ENCODE results near the gene EMP1.

EMP1 gene, protein sequence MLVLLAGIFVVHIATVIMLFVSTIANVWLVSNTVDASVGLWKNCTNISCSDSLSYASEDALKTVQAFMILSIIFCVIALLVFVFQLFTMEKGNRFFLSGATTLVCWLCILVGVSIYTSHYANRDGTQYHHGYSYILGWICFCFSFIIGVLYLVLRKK

GRCh38 chr12:13196130-13196921 lies at the start of gene EMP1:
Gene EMP1, plus strand, starts transcription at chr12:13196726. Its CDS starts 14,785 bp downstream, at chr12:13211511.
- peak within 1 kb of the TSS; percentile 65 for H3K27ac Mint-ChIP-seq
- peaks cover 25% of the 10 kb centered on the region for H3K4me1 Mint-ChIP-seq
- peak within 1 kb of the TSS; percentile 77 for H3K4me3 Mint-ChIP-seq
- no peaks in the 10 kb centered on the region for H3K36me3 Mint-ChIP-seq
- H3K27me3 Mint-ChIP-seq = no peaks in the 10 kb centered on the region
- H3K9me3 Mint-ChIP-seq = no peaks in the 10 kb centered on the region

DNA sequence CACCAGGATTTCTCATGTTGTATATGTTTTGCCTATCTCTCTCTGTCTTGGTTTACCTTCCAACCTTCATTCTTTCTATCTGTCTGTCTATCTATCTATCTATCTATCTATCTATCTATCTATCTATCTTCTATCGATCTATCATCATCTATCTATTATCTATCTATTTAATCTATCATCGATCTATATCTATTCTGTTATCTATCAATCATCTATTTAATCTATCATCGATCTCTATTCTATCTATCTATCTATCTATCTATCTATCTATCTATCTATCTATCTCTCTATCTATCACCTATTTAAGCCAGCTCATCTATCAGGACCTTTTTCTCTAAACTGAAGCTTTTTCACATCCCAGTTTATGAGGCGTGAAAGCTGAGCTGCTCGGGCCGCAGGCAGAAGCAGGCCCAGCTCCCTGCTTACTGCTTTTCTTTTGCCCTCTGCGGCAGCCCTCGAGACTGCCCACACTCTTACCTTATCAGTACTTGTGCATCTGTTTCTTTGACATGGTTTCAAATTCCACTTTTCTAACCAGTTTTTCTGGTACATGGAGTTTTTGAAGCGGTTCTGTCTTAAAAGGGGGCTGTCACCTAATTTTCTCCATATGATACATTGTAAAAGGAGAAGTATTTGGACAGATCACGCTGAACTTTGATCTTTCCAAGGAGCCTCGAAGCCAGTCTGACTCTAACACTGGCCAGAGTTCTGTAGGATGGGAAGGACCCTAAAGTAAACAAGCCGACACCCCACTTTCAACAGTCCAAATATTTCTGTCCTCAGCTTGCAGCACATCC lies 48.6 kb upstream of the EMP1 start:
- Mint-ChIP-seq H3K27me3 (no peaks in the 10 kb centered on the region), H3K4me3 (no peak overlapping the region), H3K36me3 (no peaks in the 10 kb centered on the region), H3K4me1 (peaks cover 21% of the 10 kb centered on the region), H3K9me3 (no peaks in the 10 kb centered on the region), H3K27ac (no peak overlapping the region)

- Mint-ChIP-seq H3K4me3 (no peak overlapping the region), H3K9me3 (no peaks in the 10 kb centered on the region), H3K4me1 (peaks cover 21% of the 10 kb centered on the region), H3K27ac (no peak overlapping the region), H3K36me3 (no peaks in the 10 kb centered on the region), H3K27me3 (no peaks in the 10 kb centered on the region)
Observed at GRCh38 chr12:13148485-13148847, 48.1 kb upstream of the EMP1 start.

DNA sequence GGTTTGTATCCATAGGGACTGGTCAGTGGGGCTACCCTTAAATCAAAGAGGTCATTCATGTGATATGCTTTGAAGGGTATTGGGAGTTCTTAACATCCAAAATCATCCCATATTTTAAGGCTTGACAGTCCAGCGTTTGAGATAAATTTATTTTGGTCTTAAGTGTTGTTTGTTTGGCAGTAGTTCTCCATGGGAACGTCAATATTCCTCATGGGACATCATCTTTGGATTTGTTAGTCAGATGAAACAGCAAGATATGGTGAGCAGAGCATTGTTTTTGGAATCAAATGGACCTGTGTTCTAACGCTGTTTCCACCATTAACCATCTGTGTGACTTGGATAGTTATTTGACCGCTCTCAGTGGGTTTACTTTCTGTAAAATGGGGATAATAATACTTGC lies 47.1 kb upstream of the EMP1 start:
- Mint-ChIP-seq H3K4me3 (no peak overlapping the region), H3K27ac (no peak overlapping the region), H3K36me3 (no peaks in the 10 kb centered on the region), H3K4me1 (peaks cover 12% of the 10 kb centered on the region), H3K27me3 (no peaks in the 10 kb centered on the region), H3K9me3 (no peaks in the 10 kb centered on the region)

- Mint-ChIP-seq H3K4me3 (no peak overlapping the region), H3K4me1 (peaks cover 7% of the 10 kb centered on the region), H3K27ac (no peak overlapping the region), H3K9me3 (no peaks in the 10 kb centered on the region), H3K36me3 (no peaks in the 10 kb centered on the region), H3K27me3 (no peaks in the 10 kb centered on the region)
Observed at GRCh38 chr12:13152281-13152680, 44.2 kb upstream of the EMP1 start.

DNA sequence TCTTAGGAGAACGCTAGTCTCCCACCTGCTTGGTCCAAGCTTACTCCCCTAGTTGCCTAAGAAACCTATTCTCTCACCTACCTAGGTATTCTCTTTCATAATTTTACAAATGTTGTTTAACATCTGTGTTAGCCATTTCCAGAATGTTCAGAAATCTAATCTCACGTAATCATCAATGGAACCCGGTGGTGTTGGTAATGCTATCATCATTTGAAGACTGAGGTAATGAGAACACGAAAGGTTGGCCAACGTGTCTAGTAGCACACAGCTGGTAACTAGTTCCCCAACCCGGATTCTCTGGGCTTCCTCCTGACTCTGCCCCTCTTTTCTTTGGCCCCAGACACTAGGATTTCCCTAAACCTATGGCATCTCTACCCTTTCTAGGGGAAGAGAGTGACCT lies 43.8 kb upstream of the EMP1 start:
- Mint-ChIP-seq H3K4me1 (peaks cover 7% of the 10 kb centered on the region), H3K27me3 (no peaks in the 10 kb centered on the region), H3K27ac (no peak overlapping the region), H3K4me3 (no peak overlapping the region), H3K36me3 (no peaks in the 10 kb centered on the region), H3K9me3 (no peaks in the 10 kb centered on the region)

DNA sequence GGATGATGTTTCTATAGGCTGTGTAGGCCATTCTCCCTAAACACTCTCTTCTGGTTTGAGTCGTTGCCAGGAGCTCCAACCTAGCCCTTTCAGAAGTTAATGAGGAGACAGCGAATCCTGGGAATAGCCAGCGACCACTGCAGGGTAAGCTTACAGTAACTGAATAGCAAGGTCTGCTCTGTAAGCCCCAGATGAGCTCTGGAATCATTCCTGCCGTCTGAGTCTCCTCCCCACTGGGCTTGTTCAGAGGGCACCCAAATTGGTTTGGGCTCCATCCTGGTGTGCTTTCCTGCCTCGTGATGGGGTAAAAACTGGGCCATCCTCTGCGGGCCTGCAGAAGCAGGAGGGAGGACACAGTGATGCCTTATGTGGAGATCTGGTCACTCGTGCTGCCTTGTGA lies 43.3 kb upstream of the EMP1 start:
- Mint-ChIP-seq H3K27ac (no peak overlapping the region), H3K4me1 (peaks cover 7% of the 10 kb centered on the region), H3K9me3 (no peaks in the 10 kb centered on the region), H3K36me3 (no peaks in the 10 kb centered on the region), H3K4me3 (no peak overlapping the region), H3K27me3 (no peaks in the 10 kb centered on the region)

DNA sequence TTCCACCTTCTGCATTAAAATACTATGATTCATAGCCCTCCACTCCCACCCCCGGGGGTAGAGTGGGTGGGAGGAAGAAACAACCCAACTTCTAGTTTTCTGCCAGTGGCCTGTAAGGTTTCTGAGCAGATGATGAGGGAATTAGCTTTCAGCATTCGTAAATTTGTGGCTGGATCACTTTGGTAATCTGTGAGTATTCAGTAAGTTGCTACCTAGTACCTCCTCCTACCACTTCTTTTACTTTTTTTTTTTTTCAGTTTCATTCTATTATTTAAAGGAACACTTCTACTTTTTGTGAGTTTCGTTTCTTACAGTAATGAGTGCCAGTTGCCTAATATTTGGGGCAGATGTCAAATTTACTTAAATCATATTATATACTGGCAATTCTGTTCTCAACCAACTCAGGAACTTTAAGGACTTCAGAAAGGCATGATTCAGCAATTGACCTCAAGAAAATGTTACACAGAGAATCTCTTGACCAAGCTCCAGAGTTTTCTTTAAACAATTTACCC lies 42.4 kb upstream of the EMP1 start:
- H3K27me3 Mint-ChIP-seq = no peaks in the 10 kb centered on the region
- H3K4me1 Mint-ChIP-seq = peaks cover 7% of the 10 kb centered on the region
- H3K36me3 Mint-ChIP-seq = no peaks in the 10 kb centered on the region
- H3K4me3 Mint-ChIP-seq = no peak overlapping the region
- H3K9me3 Mint-ChIP-seq = no peaks in the 10 kb centered on the region
- H3K27ac Mint-ChIP-seq = no peak overlapping the region

DNA sequence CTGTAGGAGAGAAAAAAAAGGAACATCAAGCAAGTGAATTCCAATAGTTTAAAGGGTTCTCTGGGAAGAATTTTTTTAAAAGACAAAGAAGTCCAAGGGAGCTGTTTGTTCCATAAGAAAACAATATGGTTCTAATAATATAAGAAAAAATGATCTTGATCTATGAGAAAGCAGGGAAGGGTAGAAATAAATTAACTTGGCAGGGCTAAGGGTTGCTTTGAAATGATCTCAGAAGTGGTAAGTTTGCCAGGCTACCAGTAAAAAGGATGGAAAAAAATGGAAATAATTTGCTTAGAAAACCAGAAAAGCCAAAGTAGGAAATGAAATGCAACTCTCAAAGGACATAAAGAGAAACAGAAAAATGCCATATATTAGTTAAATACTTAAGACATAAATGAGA lies 41.7 kb upstream of the EMP1 start:
- H3K27me3 Mint-ChIP-seq = no peaks in the 10 kb centered on the region
- H3K9me3 Mint-ChIP-seq = no peaks in the 10 kb centered on the region
- no peaks in the 10 kb centered on the region for H3K36me3 Mint-ChIP-seq
- H3K4me3 Mint-ChIP-seq = no peak overlapping the region
- peaks cover 7% of the 10 kb centered on the region for H3K4me1 Mint-ChIP-seq
- no peak overlapping the region for H3K27ac Mint-ChIP-seq

DNA sequence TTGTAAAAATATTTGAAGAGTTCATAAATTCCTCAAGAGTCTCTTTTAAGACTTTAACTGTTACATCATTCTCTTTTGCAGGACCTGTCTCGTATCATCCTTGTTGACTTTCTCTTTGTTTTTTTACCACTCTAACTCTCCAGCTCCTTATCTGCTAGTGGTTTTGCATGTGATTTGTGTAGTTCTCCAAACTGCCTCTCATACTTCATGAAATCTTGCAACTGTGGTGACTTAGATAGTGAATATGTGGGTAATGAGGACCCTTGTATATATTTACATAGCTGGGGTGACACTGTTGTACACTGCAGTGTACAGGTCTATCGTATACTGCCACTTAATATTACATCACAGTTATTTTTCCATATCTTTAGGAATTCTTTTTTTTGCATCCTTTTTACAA lies 40.2 kb upstream of the EMP1 start:
- H3K9me3 Mint-ChIP-seq = no peaks in the 10 kb centered on the region
- no peak overlapping the region for H3K4me3 Mint-ChIP-seq
- H3K27ac Mint-ChIP-seq = no peak overlapping the region
- no peaks in the 10 kb centered on the region for H3K36me3 Mint-ChIP-seq
- no peaks in the 10 kb centered on the region for H3K27me3 Mint-ChIP-seq
- H3K4me1 Mint-ChIP-seq = peaks cover 7% of the 10 kb centered on the region

DNA sequence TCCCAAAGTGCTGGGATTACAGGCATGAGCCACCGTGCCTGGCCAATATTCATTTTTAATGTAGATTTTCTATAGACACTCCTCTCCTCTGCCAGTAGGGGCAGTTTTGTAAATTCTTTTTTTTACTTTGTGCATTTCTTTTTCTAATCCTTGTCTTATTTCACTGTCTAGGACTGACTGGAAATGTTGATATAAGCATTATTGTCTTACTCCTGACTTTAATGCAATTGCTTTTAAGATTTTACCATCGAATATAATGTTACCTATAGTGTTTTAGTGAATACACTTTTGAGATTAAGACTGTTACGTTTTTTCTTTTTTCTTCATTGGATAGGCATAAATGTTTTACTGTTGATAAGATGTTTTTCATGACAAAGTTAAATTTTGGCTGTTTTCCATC lies 35.4 kb upstream of the EMP1 start:
- Mint-ChIP-seq H3K36me3 (no peaks in the 10 kb centered on the region), H3K27ac (no peak overlapping the region), H3K9me3 (no peaks in the 10 kb centered on the region), H3K4me1 (peaks cover 17% of the 10 kb centered on the region), H3K27me3 (no peaks in the 10 kb centered on the region), H3K4me3 (no peak overlapping the region)

- no peaks in the 10 kb centered on the region for H3K36me3 Mint-ChIP-seq
- peaks cover 19% of the 10 kb centered on the region for H3K4me1 Mint-ChIP-seq
- no peaks in the 10 kb centered on the region for H3K9me3 Mint-ChIP-seq
- no peak overlapping the region for H3K27ac Mint-ChIP-seq
- no peaks in the 10 kb centered on the region for H3K27me3 Mint-ChIP-seq
- no peak overlapping the region for H3K4me3 Mint-ChIP-seq
Observed at GRCh38 chr12:13162904-13163303, 33.6 kb upstream of the EMP1 start.

- no peaks in the 10 kb centered on the region for H3K36me3 Mint-ChIP-seq
- H3K9me3 Mint-ChIP-seq = no peaks in the 10 kb centered on the region
- H3K4me3 Mint-ChIP-seq = no peak overlapping the region
Observed at GRCh38 chr12:13163868-13164635, 32.5 kb upstream of the EMP1 start.

GRCh38 chr12:13164921-13165616 lies 31.5 kb upstream of the EMP1 start:
- Mint-ChIP-seq H3K27me3 (no peaks in the 10 kb centered on the region), H3K36me3 (no peaks in the 10 kb centered on the region), H3K4me3 (no peak overlapping the region), H3K9me3 (no peaks in the 10 kb centered on the region), H3K27ac (peak overlapping the region; percentile 8), H3K4me1 (peaks cover 19% of the 10 kb centered on the region)

More at GRCh38 chr12:13163868-13164635, 32.5 kb upstream of the EMP1 start:
- Mint-ChIP-seq H3K27me3 (no peaks in the 10 kb centered on the region), H3K4me1 (peaks cover 19% of the 10 kb centered on the region), H3K27ac (no peak overlapping the region)

DNA sequence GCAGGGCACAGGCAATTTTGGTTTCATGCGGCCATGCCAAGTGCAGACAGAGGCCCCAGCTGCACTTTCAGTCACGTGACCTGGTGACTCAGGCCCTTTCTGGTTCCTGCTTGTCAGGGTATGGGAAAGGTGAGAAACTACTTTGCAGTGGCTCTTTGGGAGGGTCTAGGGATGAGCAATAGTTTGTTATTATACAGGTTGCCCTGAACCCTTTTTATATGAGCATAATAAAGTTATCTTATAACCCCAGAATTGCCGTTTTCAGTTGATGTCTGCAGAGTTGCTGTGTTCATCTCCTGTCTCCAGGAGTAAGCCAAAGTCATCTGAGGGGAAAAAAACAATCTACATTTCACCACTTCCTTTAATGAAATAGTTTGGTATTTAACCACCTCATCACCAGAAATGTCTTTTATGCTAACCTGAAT lies 30.9 kb upstream of the EMP1 start:
- H3K27ac Mint-ChIP-seq = peak overlapping the region; percentile 8
- no peaks in the 10 kb centered on the region for H3K27me3 Mint-ChIP-seq
- H3K4me1 Mint-ChIP-seq = peaks cover 19% of the 10 kb centered on the region
- H3K36me3 Mint-ChIP-seq = no peaks in the 10 kb centered on the region
- H3K9me3 Mint-ChIP-seq = no peaks in the 10 kb centered on the region
- H3K4me3 Mint-ChIP-seq = no peak overlapping the region

Measured in activated naive CD4-positive, alpha-beta T cell treated with anti-CD3 and anti-CD28 coated beads, Interleukin-2, amount 50 U/mL, for 24 hours (primary cell).